H1 (cell line): ENCODE data around the gene NABP1. TPM values are rescaled to one million over a fixed set of nuclear protein-coding genes. Genes with fewer than 3 reads are reported as not detected.

ENCODE experiments used
- CTCF ChIA-PET: fragments of 300-600 bp; sonication (Branson Sonifier 250); formaldehyde crosslinking; loops from one replicate; lab custom pipeline; 2021; ENCODE audit not compliant: partially characterized antibody; lab: Charles Lee
- POLR2A ChIA-PET: fragments of 300-600 bp; sonication (Branson Sonifier 250); formaldehyde crosslinking; loops from one replicate; lab custom pipeline; 2021; ENCODE audit warnings: inconsistent platforms; ENCODE audit not compliant: partially characterized antibody; lab: Charles Lee
- DNase-seq, 2 experiments: peaks; one replicate each; pipeline versions ENCODE4 v3.0.0 to v3.0.0-alpha.2; 2010 to 2022; ENCODE audit warnings: low spot score in 2 of 2, low read depth in 1 of 2, mixed read lengths in 1 of 2
- FAIRE-seq: peaks from 2 replicates; lab custom pipeline; 2011; peaks lifted over from hg19 to GRCh38; lab: Jason Lieb, UNC
- H2AFZ ChIP-seq: 2 replicates; pipeline ENCODE4 v1.8.1; 2012; ENCODE audit warnings: low read length, inconsistent platforms
- H2AK5ac ChIP-seq: 2 replicates; pipeline ENCODE4 v1.6.1; 2013; ENCODE audit warnings: low read depth, low read length
- H2BK120ac ChIP-seq: replicated peaks from 2 replicates; pipeline ENCODE3; 2013; ENCODE audit warnings: low read depth, low read length, inconsistent platforms
- H2BK12ac ChIP-seq: 2 replicates; pipeline ENCODE4 v1.6.1; 2013; ENCODE audit warnings: low read depth, low read length
- H2BK15ac ChIP-seq: 2 replicates; pipeline ENCODE4 v1.6.1; 2013; ENCODE audit warnings: low read length
- H2BK20ac ChIP-seq: 2 replicates; pipeline ENCODE4 v1.6.1; 2013; ENCODE audit warnings: low read length
- H2BK5ac ChIP-seq: 2 replicates; pipeline ENCODE4 v1.6.1; 2013; ENCODE audit warnings: low read depth, low read length
- H3K14ac ChIP-seq: 2 replicates; pipeline ENCODE4 v1.6.1; 2013; ENCODE audit warnings: inconsistent platforms; ENCODE audit not compliant: insufficient read length
- H3K18ac ChIP-seq: 2 replicates; pipeline ENCODE4 v1.6.1; 2013; ENCODE audit warnings: low read length; ENCODE audit errors: extremely low read depth
- H3K23ac ChIP-seq: 2 replicates; pipeline ENCODE4 v1.6.1; 2013; ENCODE audit warnings: inconsistent platforms; ENCODE audit not compliant: insufficient read length
- H3K23me2 ChIP-seq: 2 replicates; pipeline ENCODE4 v1.6.1; 2013; ENCODE audit warnings: low read depth, low read length
- H3K27ac ChIP-seq: 2 replicates; pipeline ENCODE4 v1.6.1; 2011; ENCODE audit warnings: low read depth, low read length, inconsistent platforms
- H3K27me3 ChIP-seq, 4 experiments: replicated peaks in 1 of 4; 1 replicate in 1 of 4; 2 replicates in 3 of 4; pipeline versions ENCODE4 v1.6.1 to v1.8.1; 2011 to 2013; ENCODE audit warnings: low read length in 3 of 4, mild to moderate bottlenecking in 3 of 4, inconsistent platforms in 2 of 4, mixed read lengths in 2 of 4, moderate library complexity in 1 of 4; ENCODE audit not compliant: control insufficient read depth in 3 of 4, insufficient read depth in 3 of 4; ENCODE audit errors: extremely low read depth in 1 of 4
- H3K36me3 ChIP-seq, 4 experiments: 2 replicates each; pipeline versions ENCODE4 v1.6.1 to v1.8.1; 2011 to 2013; ENCODE audit warnings: mild to moderate bottlenecking in 4 of 4, low read length in 3 of 4, moderate library complexity in 2 of 4, control low read depth in 1 of 4, inconsistent platforms in 1 of 4; ENCODE audit not compliant: insufficient read depth in 4 of 4, control insufficient read depth in 2 of 4
- H3K4ac ChIP-seq: replicated peaks from 2 replicates; pipeline ENCODE3; 2013; ENCODE audit warnings: low read length, low read depth, mixed read lengths, inconsistent platforms; ENCODE audit not compliant: insufficient read length
- H3K4me1 ChIP-seq, 4 experiments: replicated peaks in 1 of 4; 1 replicate in 1 of 4; 2 replicates in 3 of 4; pipeline versions ENCODE4 v1.6.1 to v1.8.1; 2011 to 2013; ENCODE audit warnings: low read length in 3 of 4, inconsistent platforms in 2 of 4, mixed read lengths in 1 of 4; ENCODE audit not compliant: insufficient read depth in 4 of 4, control insufficient read depth in 3 of 4
- H3K4me2 ChIP-seq, 2 experiments: 2 replicates each; pipeline versions ENCODE4 v1.6.1 to v1.8.1; 2011 to 2013; ENCODE audit warnings: low read depth in 2 of 2, low read length in 2 of 2, control low read depth in 1 of 2, inconsistent platforms in 1 of 2, mild to moderate bottlenecking in 1 of 2; ENCODE audit not compliant: insufficient read depth in 1 of 2
- H3K4me3 ChIP-seq, 4 experiments: fragments of 200-600, 300-600 bp in 1 of 4; sonication (generic), shearing (Covaris generic), sonication (Bioruptor Twin) in 1 of 4; 2 replicates each; pipeline versions ENCODE4 v1.5.1 to v1.8.1; 2011 to 2016; ENCODE audit warnings: low read length in 4 of 4, low read depth in 3 of 4, control low read depth in 2 of 4, inconsistent platforms in 2 of 4, mild to moderate bottlenecking in 2 of 4, mixed read lengths in 1 of 4, moderate library complexity in 1 of 4; ENCODE audit not compliant: insufficient read depth in 2 of 4; ENCODE audit errors: extremely low read depth in 1 of 4
- H3K56ac ChIP-seq: replicated peaks from 2 replicates; pipeline ENCODE3; 2013; ENCODE audit warnings: low read depth, mild to moderate bottlenecking, mixed read lengths, low read length, inconsistent platforms; ENCODE audit not compliant: insufficient read length
- H3K79me1 ChIP-seq: 2 replicates; pipeline ENCODE4 v1.6.1; 2013; ENCODE audit warnings: low read depth, low read length, control low read depth
- H3K79me2 ChIP-seq, 2 experiments: 2 replicates each; pipeline versions ENCODE4 v1.6.1 to v1.8.1; 2012 to 2013; ENCODE audit warnings: low read length in 2 of 2, mild to moderate bottlenecking in 2 of 2, inconsistent platforms in 1 of 2; ENCODE audit not compliant: insufficient read depth in 2 of 2, control insufficient read depth in 1 of 2
- H3K9ac ChIP-seq, 4 experiments: replicated peaks in 1 of 4; 1 replicate in 1 of 4; 2 replicates in 3 of 4; pipeline versions ENCODE4 v1.6.1 to v1.8.1; 2011 to 2013; ENCODE audit warnings: low read depth in 3 of 4, low read length in 3 of 4, control low read depth in 2 of 4, mild to moderate bottlenecking in 2 of 4, moderate library complexity in 2 of 4, inconsistent platforms in 1 of 4; ENCODE audit errors: extremely low read depth in 1 of 4
- H3K9me3 ChIP-seq, 2 experiments: 2 replicates each; pipeline versions ENCODE4 v1.6.1 to v1.8.1; 2012 to 2013; ENCODE audit warnings: mild to moderate bottlenecking in 2 of 2, moderate library complexity in 2 of 2, control low read depth in 1 of 2, inconsistent platforms in 1 of 2, low read depth in 1 of 2, low read length in 1 of 2, mixed read lengths in 1 of 2; ENCODE audit not compliant: insufficient read depth in 2 of 2
- H4K20me1 ChIP-seq, 2 experiments: replicated peaks in 1 of 2; 2 replicates each; pipeline versions ENCODE3 to v1.8.1; 2011 to 2013; ENCODE audit warnings: inconsistent platforms in 2 of 2, low read length in 2 of 2, mild to moderate bottlenecking in 1 of 2; ENCODE audit not compliant: insufficient read depth in 2 of 2, control insufficient read depth in 1 of 2
- H4K5ac ChIP-seq: 2 replicates; pipeline ENCODE4 v1.6.1; 2013; ENCODE audit warnings: low read length, low read depth, mixed read lengths, inconsistent platforms; ENCODE audit not compliant: insufficient read length
- H4K8ac ChIP-seq: 2 replicates; pipeline ENCODE4 v1.8.0; 2013; ENCODE audit warnings: mild to moderate bottlenecking, moderate library complexity, low read length, inconsistent platforms; ENCODE audit not compliant: insufficient read depth; ENCODE audit errors: extremely low read depth
- H4K91ac ChIP-seq: replicated peaks from 2 replicates; pipeline ENCODE3; 2013; ENCODE audit warnings: low read length, mixed read lengths, inconsistent platforms; ENCODE audit not compliant: insufficient read length
- ASH2L ChIP-seq: fragments of 200-600, 300-600 bp; sonication (generic); IDR thresholded peaks from one replicate; pipeline ENCODE4 v1.7.1; 2017; ENCODE audit warnings: low read length
- EGR1 ChIP-seq: IDR thresholded peaks from 2 replicates; pipeline ENCODE4 v1.6.1; 2011; ENCODE audit warnings: low read depth, low read length, borderline replicate concordance
- JUN ChIP-seq: IDR thresholded peaks from 2 replicates; pipeline ENCODE4 v1.6.1; 2011; ENCODE audit warnings: low read depth, mild to moderate bottlenecking, improper control_type of control experiment, low read length
- POU5F1 ChIP-seq: IDR thresholded peaks from 2 replicates; pipeline ENCODE4 v1.6.1; 2011; ENCODE audit warnings: low read depth, mild to moderate bottlenecking, low read length, moderate library complexity
- RAD21 ChIP-seq, 2 experiments: IDR thresholded peaks in 1 of 2; conservative IDR thresholded peaks in 1 of 2; 2 replicates each; pipeline ENCODE4 v1.6.1; 2011; ENCODE audit warnings: low read depth in 2 of 2, low read length in 2 of 2, improper control_type of control experiment in 1 of 2, inconsistent platforms in 1 of 2, mild to moderate bottlenecking in 1 of 2, moderate library complexity in 1 of 2
- TAF7 ChIP-seq: optimal IDR thresholded peaks from 2 replicates; pipeline ENCODE3; 2011; ENCODE audit warnings: low read depth, mild to moderate bottlenecking, inconsistent platforms, low read length, moderate library complexity, borderline replicate concordance
- WGBS, 2 experiments: shearing (Covaris generic) in 1 of 2; methylation state at CpG; one replicate each; pipeline versions ENCODE4 v1.1.6 to v1.1.7; 2013 to 2015; ENCODE audit warnings: low lambda C conversion rate in 2 of 2, mixed read lengths in 2 of 2, inconsistent platforms in 1 of 2, low coverage in 1 of 2, missing lambda C conversion rate in 1 of 2; ENCODE audit not compliant: insufficient replicate concordance in 2 of 2, insufficient coverage in 1 of 2, insufficient read length in 1 of 2; ENCODE audit errors: extremely low coverage in 1 of 2, missing lambda C conversion rate in 1 of 2; 5-methylcytosine and 5-hydroxymethylcytosine counted together
- polyA plus RNA-seq, 7 experiments: library from polyadenylated mRNA; depleted of rRNA in 3 of 7; stranded (reverse) in 5 of 7; unstranded in 2 of 7; fragments of >200 nt in 5 of 7; fragments of 200-250 nt in 2 of 7; gene quantifications; 1 replicate in 5 of 7; 2 replicates in 1 of 7; 4 replicates in 1 of 7; pipeline versions ENCODE4 v1.2.1 to v1.2.3, GENCODE V29; 2011 to 2013; ENCODE audit warnings: missing spikeins in 2 of 7, mixed read lengths in 2 of 7
- total RNA-seq: library from RNA; stranded (reverse); fragmentation: NEBNext Ultra II Directional; extraction: Animal tissue kit (Norgen Biotek cat#: 25700); gene quantifications from 2 replicates; pipeline ENCODE4 v1.2.1, GENCODE V29; 2021
- TF ChIP-seq, protein P1 (sequence below): IDR thresholded peaks from 2 replicates; pipeline ENCODE4 v1.6.1; 2012; ENCODE audit warnings: inconsistent platforms

The NABP1 gene
- total and polyA plus RNA-seq, 2 of the 8 experiments (the other 6 are each of a cell fraction or from before 2014, with no cell fraction given) = 0.63 to 4.8 TPM

GRCh38 chr2:191699341-191699945 lies 21.5 kb downstream of the NABP1 start:
- Histone ChIP-seq H2BK12ac (no peak overlapping the region), H2BK5ac (no peak overlapping the region), H2BK15ac (no peak overlapping the region), H3K56ac (no peak overlapping the region), H3K36me3 (no peaks in the 10 kb centered on the region), H3K27ac (no peak overlapping the region), H3K14ac (no peak overlapping the region), H4K91ac (no peak overlapping the region), H3K9ac (no peak overlapping the region), H3K4me2 (no peak overlapping the region), H3K79me2 (no peaks in the 10 kb centered on the region), H2BK20ac (no peak overlapping the region), H3K23me2 (no peaks in the 10 kb centered on the region), H4K20me1 (no peaks in the 10 kb centered on the region), H4K5ac (no peak overlapping the region)
- FAIRE-seq = no peak
- TF ChIP-seq TAF7 (no peak), POU5F1 (no peak), RAD21 (IDR thresholded peaks at IDR 0.05 in 1 of 2, conservative IDR thresholded peaks at IDR 0.05 in 1 of 2; ENCODE audit: low read depth in 2 of 2, low read length in 2 of 2) (no peak), ASH2L (no peak), EGR1 (no peak), JUN (no peak)
- TF ChIP-seq, protein P1, sequence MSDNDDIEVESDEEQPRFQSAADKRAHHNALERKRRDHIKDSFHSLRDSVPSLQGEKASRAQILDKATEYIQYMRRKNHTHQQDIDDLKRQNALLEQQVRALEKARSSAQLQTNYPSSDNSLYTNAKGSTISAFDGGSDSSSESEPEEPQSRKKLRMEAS = no peak
- TF ChIP-seq, all 59 proteins: peak for 0
- no peaks in the 10 kb centered on the region for H3K27me3 ChIP-seq
- no peak overlapping the region for H4K8ac ChIP-seq
- no peak overlapping the region for H2AFZ ChIP-seq
- 81% methylated on average over 10 of the region's 10 CpGs; no CpG with 5 or more reads in 1 of the 2 experiments for WGBS, 2 experiments
- H3K4me1 ChIP-seq = no peaks in the 10 kb centered on the region
- H3K23ac ChIP-seq = no peak overlapping the region
- CTCF ChIA-PET = interaction anchor here (2.3 kb wide), 1 partner anchor 13 kb away, joined by 8 read pairs; no protein-coding TSS in a partner anchor
- H3K4ac ChIP-seq = no peak overlapping the region
- H2BK120ac ChIP-seq = no peak overlapping the region
- H2AK5ac ChIP-seq = no peak overlapping the region
- POLR2A ChIA-PET = interaction anchor here (1.2 kb wide), 1 partner anchor 19 kb away, joined by 6 read pairs; no protein-coding TSS in a partner anchor
- H3K18ac ChIP-seq = no peak overlapping the region
- no peak overlapping the region for H3K4me3 ChIP-seq
- DNase-seq = no peak
- H3K79me1 ChIP-seq = no peaks in the 10 kb centered on the region
- peaks cover 0 to 2% of the 10 kb centered on the region in 2 experiments; a peak in 1 of 4 replicates for H3K9me3 ChIP-seq
